NB4 (cell line): ENCODE results near the gene LMAN2.

Experiments
- DNase-seq: peaks from one replicate; pipeline ENCODE4 v3.0.0; 2010; ENCODE audit warnings: low read depth
- H3K4me3 ChIP-seq: one replicate; pipeline ENCODE4 v1.5.1; 2011; ENCODE audit warnings: mild to moderate bottlenecking, low read depth, low read length, moderate library complexity
- MYC ChIP-seq: IDR thresholded peaks from 2 replicates; pipeline ENCODE4 v1.6.1; 2011; ENCODE audit warnings: low read depth, low read length
- POLR2A ChIP-seq: IDR thresholded peaks from 2 replicates; pipeline ENCODE4 v1.6.1; 2011; ENCODE audit warnings: mild to moderate bottlenecking; ENCODE audit not compliant: insufficient read length; ENCODE audit errors: extremely low read depth
- TF ChIP-seq, protein P1 (sequence below): IDR thresholded peaks from 2 replicates; pipeline ENCODE4 v1.6.1; 2011; ENCODE audit warnings: low read depth, low read length
- TF ChIP-seq, protein P2 (sequence below): IDR thresholded peaks from one replicate; pipeline ENCODE4 v1.5.1; 2012; ENCODE audit warnings: low read depth, low read length

LMAN2 gene

DNA sequence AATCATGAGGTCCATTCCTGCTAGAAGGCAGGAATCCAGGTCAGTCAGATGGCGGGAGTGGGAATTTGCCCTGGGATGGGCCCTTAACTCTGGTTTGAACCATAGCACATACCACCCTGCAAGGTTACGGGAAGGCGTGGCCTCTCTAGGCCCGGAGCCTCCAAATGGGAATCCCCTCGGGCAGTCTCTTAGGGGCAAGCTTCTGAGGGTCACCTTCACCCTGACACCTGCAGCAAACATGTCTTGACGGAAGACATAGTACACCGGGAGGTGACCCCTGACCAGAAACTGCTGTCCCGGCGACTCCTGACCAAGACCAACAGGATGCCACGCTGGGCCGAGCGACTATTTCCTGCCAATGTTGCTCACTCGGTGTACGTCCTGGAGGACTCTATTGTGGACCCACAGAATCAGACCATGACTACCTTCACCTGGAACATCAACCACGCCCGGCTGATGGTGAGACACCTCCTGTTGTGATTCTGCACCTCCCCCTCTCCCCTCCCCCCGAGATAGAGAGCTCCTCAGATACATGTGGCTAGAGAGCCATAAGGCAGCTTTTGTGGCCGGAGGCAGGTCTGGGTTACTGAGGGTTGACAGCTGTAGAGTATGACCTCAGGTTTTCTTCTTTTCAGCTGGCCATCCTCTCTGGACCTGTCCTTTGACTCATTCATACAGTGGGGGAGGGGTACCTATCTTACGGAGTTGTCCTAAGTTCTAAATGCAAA lies 46.9 kb downstream of the LMAN2 start:
- peak; percentile 42 for DNase-seq
- H3K4me3 ChIP-seq = peak overlapping the region; percentile 94
- TF ChIP-seq, protein P1, sequence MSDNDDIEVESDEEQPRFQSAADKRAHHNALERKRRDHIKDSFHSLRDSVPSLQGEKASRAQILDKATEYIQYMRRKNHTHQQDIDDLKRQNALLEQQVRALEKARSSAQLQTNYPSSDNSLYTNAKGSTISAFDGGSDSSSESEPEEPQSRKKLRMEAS = no peak
- TF ChIP-seq, protein P2, sequence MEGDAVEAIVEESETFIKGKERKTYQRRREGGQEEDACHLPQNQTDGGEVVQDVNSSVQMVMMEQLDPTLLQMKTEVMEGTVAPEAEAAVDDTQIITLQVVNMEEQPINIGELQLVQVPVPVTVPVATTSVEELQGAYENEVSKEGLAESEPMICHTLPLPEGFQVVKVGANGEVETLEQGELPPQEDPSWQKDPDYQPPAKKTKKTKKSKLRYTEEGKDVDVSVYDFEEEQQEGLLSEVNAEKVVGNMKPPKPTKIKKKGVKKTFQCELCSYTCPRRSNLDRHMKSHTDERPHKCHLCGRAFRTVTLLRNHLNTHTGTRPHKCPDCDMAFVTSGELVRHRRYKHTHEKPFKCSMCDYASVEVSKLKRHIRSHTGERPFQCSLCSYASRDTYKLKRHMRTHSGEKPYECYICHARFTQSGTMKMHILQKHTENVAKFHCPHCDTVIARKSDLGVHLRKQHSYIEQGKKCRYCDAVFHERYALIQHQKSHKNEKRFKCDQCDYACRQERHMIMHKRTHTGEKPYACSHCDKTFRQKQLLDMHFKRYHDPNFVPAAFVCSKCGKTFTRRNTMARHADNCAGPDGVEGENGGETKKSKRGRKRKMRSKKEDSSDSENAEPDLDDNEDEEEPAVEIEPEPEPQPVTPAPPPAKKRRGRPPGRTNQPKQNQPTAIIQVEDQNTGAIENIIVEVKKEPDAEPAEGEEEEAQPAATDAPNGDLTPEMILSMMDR = no peak
- TF ChIP-seq POLR2A (no peak), MYC (no peak)

DNA sequence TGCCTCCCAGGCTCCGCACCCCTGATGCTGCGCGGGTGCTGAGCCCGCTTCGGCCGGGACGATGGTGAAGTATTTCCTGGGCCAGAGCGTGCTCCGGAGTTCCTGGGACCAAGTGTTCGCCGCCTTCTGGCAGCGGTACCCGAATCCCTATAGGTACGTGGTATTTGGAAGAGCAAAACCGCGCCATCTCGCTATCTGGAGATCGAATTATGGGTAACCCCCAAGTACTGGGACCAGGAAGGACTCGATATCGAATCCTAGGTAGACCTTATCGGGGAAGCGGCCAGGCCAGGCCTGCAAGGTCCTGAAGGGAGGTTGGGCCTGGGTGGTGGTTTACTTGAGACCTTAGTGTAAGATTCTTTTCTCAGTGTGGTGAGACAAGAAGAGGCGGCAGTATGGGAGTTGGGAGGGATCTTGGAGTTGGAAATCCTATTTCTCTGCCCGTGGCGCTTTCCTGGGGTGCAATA lies 47.5 kb downstream of the LMAN2 start:
- H3K4me3 ChIP-seq = peak overlapping the region; percentile 94
- TF ChIP-seq MYC (no peak), POLR2A (no peak)
- TF ChIP-seq, protein P1 = no peak
- TF ChIP-seq, protein P2 = no peak
- peak; percentile 46 for DNase-seq

DNA sequence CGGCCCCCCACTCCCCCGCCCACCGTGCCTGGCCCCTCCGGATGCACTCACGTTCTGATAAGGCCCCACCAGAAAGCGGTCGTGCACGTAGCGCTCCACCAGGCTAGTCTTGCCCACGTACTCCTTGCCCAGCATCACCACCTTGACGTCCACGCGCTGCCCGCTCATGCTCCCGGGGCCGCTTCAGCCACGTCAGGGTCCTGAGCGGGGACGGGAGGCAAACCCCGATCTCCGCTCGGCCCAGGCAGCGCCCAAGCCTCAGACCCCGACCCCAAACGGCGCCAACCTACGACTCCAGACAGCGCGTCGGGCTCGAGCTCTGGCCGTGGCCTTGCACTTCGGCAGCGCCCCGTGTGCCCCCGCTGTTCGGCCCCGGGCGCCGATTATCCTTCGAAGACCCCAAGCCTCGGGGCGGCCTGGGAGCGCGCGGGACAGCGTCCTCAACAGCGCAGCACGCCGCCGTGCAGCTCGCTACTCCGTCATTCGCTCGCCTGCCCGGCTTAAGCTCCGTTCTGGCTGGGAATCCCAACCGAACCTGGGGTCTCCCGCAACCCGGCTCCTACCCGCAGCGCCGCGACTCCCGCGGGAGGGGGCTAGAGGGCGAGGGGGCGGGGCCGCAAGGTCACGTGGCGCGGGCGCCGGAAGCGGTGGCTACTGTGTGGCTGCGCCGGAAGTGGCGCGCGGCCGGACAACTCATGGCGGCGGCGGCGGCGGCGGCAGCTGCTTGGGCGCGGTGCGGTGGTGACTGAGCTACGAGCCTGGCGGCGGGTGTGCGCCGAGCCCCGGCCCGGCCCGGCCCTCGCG lies 48.1 kb downstream of the LMAN2 start, which contains the start of the genes PRELID1 and RAB24:
PRELID1 (plus strand) TSS at position 679 of the 804 bp plus-strand sequence. CDS start 187 bp downstream, outside the sequence.
RAB24 (minus strand) TSS at position 599 of the 804 bp plus-strand sequence; CDS start at position 168, 431 bp downstream.
- peak within 1 kb of the TSS; percentile 94 for H3K4me3 ChIP-seq
- DNase-seq = peak; percentile 90
- TF ChIP-seq POLR2A (peak; percentile 71), MYC (peak; percentile 76)
- TF ChIP-seq, protein P2 = no peak
- TF ChIP-seq, protein P1 = peak; percentile 88

DNA sequence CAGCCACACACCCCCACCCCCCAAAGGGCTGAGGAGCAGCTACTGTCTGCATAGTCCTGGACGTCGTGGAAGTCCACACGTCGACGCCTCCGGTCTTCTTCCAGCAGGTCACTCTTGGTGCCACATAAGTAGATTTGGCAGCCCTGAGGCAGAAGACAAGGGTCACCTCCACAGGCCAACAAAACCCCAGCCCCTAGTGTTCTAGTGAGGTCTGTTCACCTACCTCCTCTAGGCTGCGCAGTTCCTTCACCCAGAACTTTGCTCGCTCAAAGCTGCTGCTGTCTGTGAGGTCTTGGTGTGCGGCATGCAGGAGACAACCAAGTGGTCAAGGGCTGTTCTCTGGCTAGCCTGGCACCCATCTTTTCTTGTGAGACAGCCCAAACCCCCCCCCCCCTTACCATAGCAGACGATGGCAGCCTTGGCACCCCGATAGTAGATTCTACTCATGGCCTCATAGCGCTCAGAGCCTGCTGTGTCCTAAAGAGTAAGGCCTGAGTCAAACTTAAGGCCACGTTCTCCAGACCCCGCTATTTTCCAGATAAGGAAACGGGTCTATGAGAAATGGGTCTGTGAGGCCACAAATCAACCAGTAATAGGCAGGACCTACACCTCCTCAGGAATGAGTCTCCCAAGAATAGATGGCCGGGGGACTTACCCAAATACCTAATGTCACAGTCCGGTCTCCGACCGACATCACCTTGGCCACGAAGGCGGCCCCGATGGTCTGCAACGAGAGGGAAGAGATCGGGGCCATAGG lies 48.9 kb downstream of the LMAN2 start:
- no peak for TF ChIP-seq MYC
- no peak for TF ChIP-seq POLR2A
- TF ChIP-seq, protein P1 = peak; percentile 31; the same call in 1 of the 2 replicates
- TF ChIP-seq, protein P2 = peak; percentile 40
- DNase-seq = peak; percentile 75
- H3K4me3 ChIP-seq = peak overlapping the region; percentile 87
